ENCODE measurements around the gene MBNL2. TPM values are rescaled to one million over a fixed set of nuclear protein-coding genes. Genes with fewer than 3 reads are reported as not detected.
"Not testable (repeated sequence)": the region's sequence is repeated elsewhere in the genome, so short reads cannot be mapped to it uniquely, and the experiment has no call there.

The MBNL2 gene
- total and polyA plus RNA-seq, 2 of the 4 experiments (the other 2 are of a cell fraction): 26.9 to 103 TPM

DNA sequence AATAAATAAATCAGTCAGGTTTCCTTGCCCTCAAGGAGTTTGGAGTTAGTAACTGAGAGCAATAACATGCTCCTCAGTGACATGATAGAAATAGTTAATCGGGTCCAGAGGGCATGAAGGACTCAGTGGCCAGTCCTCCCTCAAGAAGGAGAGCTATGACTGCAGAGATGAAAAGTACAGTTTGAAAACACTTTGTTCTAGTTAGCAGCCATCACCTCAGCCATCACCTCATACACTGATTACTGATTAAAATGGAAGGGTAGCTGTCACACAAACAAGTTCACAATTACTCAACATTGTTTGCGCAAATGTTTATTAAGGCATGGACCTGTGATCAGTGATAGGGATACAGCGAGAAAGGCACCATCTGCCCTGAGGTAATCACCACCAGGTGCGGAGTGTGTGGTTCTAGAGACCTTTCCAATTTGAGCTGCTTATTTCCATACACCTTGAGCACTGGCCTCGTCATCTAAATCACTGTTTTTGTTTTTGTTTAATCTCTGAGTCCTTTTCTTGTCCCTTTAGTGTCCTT, 126.5 kb downstream of the MBNL2 start:
- H4K91ac ChIP-seq (ENCODE audit: insufficient read depth, low read depth, low read length): no peak overlapping the region
- no peak overlapping the region for H3K27ac ChIP-seq (ENCODE audit: insufficient read depth, low read length)
- H3K9ac ChIP-seq (ENCODE audit: low read depth, low read length): no peak overlapping the region
- intact Hi-C loops (cut with micrococcal nuclease) (no loop called here), dilution Hi-C loops (cut with HindIII; ENCODE audit: low sequenced_read_pairs, unreplicated experiment) (no loop called here), in situ Hi-C loops (cut with MboI; ENCODE audit: low sequenced_read_pairs) (loop anchor here (10.0 kb wide), 1 partner anchor 114 kb away; no protein-coding TSS in a partner anchor)
- H3K79me1 ChIP-seq (ENCODE audit: low read depth in 1 of 2, low read length in 2 of 2): peaks cover 32 to 33% of the 10 kb centered on the region in 2 experiments
- no TSS peak for BruUV-seq (replicated peaks)
- peaks cover under 1% of the 10 kb centered on the region; the same call in 1 of the 2 replicates for H3K9me1 ChIP-seq (ENCODE audit: insufficient read depth, low read length)
- H3K9me3 ChIP-seq (ENCODE audit: control insufficient read depth, insufficient read depth, low read length): peaks cover 2% of the 10 kb centered on the region; the same call in 1 of the 2 replicates
- TF ChIP-seq NFE2L2 (IDR thresholded peaks at IDR 0.05; ENCODE audit: low read depth, low read length): no peak
- no peak for TF ChIP-seq RAD21 (IDR thresholded peaks at IDR 0.05; ENCODE audit: low read length)
- no peak for TF ChIP-seq MAFK (IDR thresholded peaks at IDR 0.05; ENCODE audit: low read depth, low read length)
- no peak for TF ChIP-seq MAZ (IDR thresholded peaks at IDR 0.05; ENCODE audit: borderline replicate concordance, low read depth, low read length)
- TF ChIP-seq, protein P1, sequence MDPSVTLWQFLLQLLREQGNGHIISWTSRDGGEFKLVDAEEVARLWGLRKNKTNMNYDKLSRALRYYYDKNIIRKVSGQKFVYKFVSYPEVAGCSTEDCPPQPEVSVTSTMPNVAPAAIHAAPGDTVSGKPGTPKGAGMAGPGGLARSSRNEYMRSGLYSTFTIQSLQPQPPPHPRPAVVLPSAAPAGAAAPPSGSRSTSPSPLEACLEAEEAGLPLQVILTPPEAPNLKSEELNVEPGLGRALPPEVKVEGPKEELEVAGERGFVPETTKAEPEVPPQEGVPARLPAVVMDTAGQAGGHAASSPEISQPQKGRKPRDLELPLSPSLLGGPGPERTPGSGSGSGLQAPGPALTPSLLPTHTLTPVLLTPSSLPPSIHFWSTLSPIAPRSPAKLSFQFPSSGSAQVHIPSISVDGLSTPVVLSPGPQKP (IDR thresholded peaks at IDR 0.05; ENCODE audit: borderline replicate concordance, low read depth, low read length): no peak
- no peak for TF ChIP-seq FOS (IDR thresholded peaks at IDR 0.05; ENCODE audit: low read depth, low read length)
- no peak overlapping the region for H4K5ac ChIP-seq (ENCODE audit: low read depth, low read length)
- no CpG with 5 or more reads among the region's 5 CpGs for WGBS, 2 experiments (ENCODE audit: extremely low coverage in 2 of 2, insufficient read length in 1 of 2)
- H2BK20ac ChIP-seq (ENCODE audit: low read depth, low read length): no peak overlapping the region
- H2BK15ac ChIP-seq (ENCODE audit: low read depth, low read length): no peak overlapping the region
- no peak overlapping the region for H2BK120ac ChIP-seq (ENCODE audit: low read depth, low read length)
- no peak overlapping the region for H3K4me2 ChIP-seq (ENCODE audit: low read depth, low read length)
- no peak overlapping the region for H3K4ac ChIP-seq (ENCODE audit: low read depth, low read length)
- H3K4me3 ChIP-seq (ENCODE audit: insufficient read depth, low read depth, low read length): no peak overlapping the region
- H3K56ac ChIP-seq (ENCODE audit: extremely low read depth, insufficient read depth, low read length): no peak overlapping the region
- CTCF ChIA-PET: interaction anchor here (0.9 kb wide), 1 partner anchor 126 kb away, joined by 3 read pairs; the partner anchor contains the start of gene MBNL2
- H3K4me1 ChIP-seq (ENCODE audit: control insufficient read depth, insufficient read depth, low read length): no peaks in the 10 kb centered on the region; the same call in 1 of the 2 replicates
- no peak overlapping the region for H2BK5ac ChIP-seq (ENCODE audit: low read depth, low read length, poor library complexity, severe bottlenecking)
- H3K23ac ChIP-seq (ENCODE audit: low read depth, low read length): no peak overlapping the region
- H3K27me3 ChIP-seq (ENCODE audit: control insufficient read depth, insufficient read depth, low read length): no peaks in the 10 kb centered on the region
- no peak overlapping the region for H3K14ac ChIP-seq (replicated peaks; ENCODE audit: low read depth, low read length)
- H4K20me1 ChIP-seq (ENCODE audit: insufficient read depth, low read length): peaks cover under 1% of the 10 kb centered on the region; the same call in 1 of the 2 replicates
- no peak for DNase-seq
- no peak overlapping the region for H4K8ac ChIP-seq (ENCODE audit: low read depth in 2 of 2, low read length in 2 of 2)
- POLR2A ChIA-PET (ENCODE audit: unreplicated experiment): no interaction called here
- no peak overlapping the region for H2AK5ac ChIP-seq (ENCODE audit: low read depth, low read length)
- no peak overlapping the region for H2AFZ ChIP-seq (replicated peaks; ENCODE audit: low read length, poor library complexity)
- no peak overlapping the region for H2AK9ac ChIP-seq (replicated peaks; ENCODE audit: low read depth, low read length, poor library complexity)
- ATAC-seq (ENCODE audit: low read depth): no peak
- H3K18ac ChIP-seq (ENCODE audit: low read depth, low read length): no peak overlapping the region
- peaks cover 36% of the 10 kb centered on the region for H3K36me3 ChIP-seq (ENCODE audit: control insufficient read depth, insufficient read depth, low read length)

DNA sequence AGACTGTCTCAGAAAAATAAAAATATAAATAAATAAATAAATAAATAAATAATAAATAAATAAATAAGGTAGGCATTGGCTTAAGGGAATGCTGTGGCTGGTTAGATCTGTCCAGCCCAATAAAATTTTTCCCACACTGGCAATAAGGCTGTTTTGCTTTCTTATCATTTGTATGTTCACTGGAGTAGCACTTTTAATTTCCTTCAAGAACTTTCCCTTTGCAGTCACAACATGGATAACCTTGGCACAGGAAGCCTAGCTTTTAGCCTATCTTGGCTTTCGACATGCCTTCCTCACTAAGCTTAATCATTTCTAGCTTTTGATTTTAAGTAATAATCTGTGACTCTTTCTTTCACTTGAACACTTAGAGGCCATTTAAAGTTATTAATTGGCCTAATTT, 129.9 kb downstream of the MBNL2 start:
- H2BK120ac ChIP-seq (ENCODE audit: low read depth, low read length); H2BK20ac ChIP-seq (ENCODE audit: low read depth, low read length); H2AK5ac ChIP-seq (ENCODE audit: low read depth, low read length); H2BK5ac ChIP-seq (ENCODE audit: low read depth, low read length, poor library complexity, severe bottlenecking); H3K4me3 ChIP-seq (ENCODE audit: insufficient read depth, low read depth, low read length); H3K18ac ChIP-seq (ENCODE audit: low read depth, low read length); DNase-seq; intact Hi-C loops (cut with micrococcal nuclease); BruUV-seq (replicated peaks); H2AFZ ChIP-seq (replicated peaks; ENCODE audit: low read length, poor library complexity); H3K9ac ChIP-seq (ENCODE audit: low read depth, low read length); H3K4me2 ChIP-seq (ENCODE audit: low read depth, low read length); H3K9me3 ChIP-seq (ENCODE audit: control insufficient read depth, insufficient read depth, low read length); H3K4ac ChIP-seq (ENCODE audit: low read depth, low read length); H3K9me1 ChIP-seq (ENCODE audit: insufficient read depth, low read length); H3K4me1 ChIP-seq (ENCODE audit: control insufficient read depth, insufficient read depth, low read length); POLR2A ChIA-PET (ENCODE audit: unreplicated experiment); H3K56ac ChIP-seq (ENCODE audit: extremely low read depth, insufficient read depth, low read length); H3K23ac ChIP-seq (ENCODE audit: low read depth, low read length); H3K27me3 ChIP-seq (ENCODE audit: control insufficient read depth, insufficient read depth, low read length); H4K5ac ChIP-seq (ENCODE audit: low read depth, low read length); H3K27ac ChIP-seq (ENCODE audit: insufficient read depth, low read length); H4K20me1 ChIP-seq (ENCODE audit: insufficient read depth, low read length); H2AK9ac ChIP-seq (replicated peaks; ENCODE audit: low read depth, low read length, poor library complexity); ATAC-seq (ENCODE audit: low read depth); H2BK15ac ChIP-seq (ENCODE audit: low read depth, low read length); H4K8ac ChIP-seq (ENCODE audit: low read depth in 2 of 2, low read length in 2 of 2); H3K14ac ChIP-seq (replicated peaks; ENCODE audit: low read depth, low read length); H4K91ac ChIP-seq (ENCODE audit: insufficient read depth, low read depth, low read length); dilution Hi-C loops (cut with HindIII; ENCODE audit: low sequenced_read_pairs, unreplicated experiment): not testable (repeated sequence)
- Histone ChIP-seq H3K36me3 (ENCODE audit: control insufficient read depth, insufficient read depth, low read length) (peaks cover 32% of the 10 kb centered on the region), H3K79me1 (ENCODE audit: low read depth in 1 of 2, low read length in 2 of 2) (peaks cover 36 to 41% of the 10 kb centered on the region in 2 experiments)
- CTCF ChIA-PET: interaction anchor here (1.1 kb wide), 1 partner anchor 101 kb away, joined by 3 read pairs; no protein-coding TSS in a partner anchor
- in situ Hi-C loops (cut with MboI; ENCODE audit: low sequenced_read_pairs): loop anchor here (10.0 kb wide), 1 partner anchor 237 kb away; no protein-coding TSS in a partner anchor
- WGBS, 2 experiments (ENCODE audit: extremely low coverage in 2 of 2, insufficient read length in 1 of 2): no CpG with 5 or more reads among the region's 1 CpG

All from IMR-90 (cell line).